ELR (cell line): ENCODE measurements around the gene TNPO1.
A peak's percentile ranks its signal among the peaks of the same experiment; 100 is the strongest.
"Not testable (repeated sequence)": the region's sequence is repeated elsewhere in the genome, so short reads cannot be mapped to it uniquely, and the experiment has no call there.

Experiments used
- DNase-seq: peaks from one replicate; pipeline ENCODE4 v3.0.0-alpha.2; 2015; ENCODE audit warnings: low read depth

The TNPO1 gene

GRCh38 chr5:72816284-72817075 is at the start of gene TNPO1:
TSS of gene TNPO1 (plus strand) at chr5:72816661. CDS start at chr5:72816738, 77 bp downstream.
- DNase-seq, result peak; percentile 93

DNA sequence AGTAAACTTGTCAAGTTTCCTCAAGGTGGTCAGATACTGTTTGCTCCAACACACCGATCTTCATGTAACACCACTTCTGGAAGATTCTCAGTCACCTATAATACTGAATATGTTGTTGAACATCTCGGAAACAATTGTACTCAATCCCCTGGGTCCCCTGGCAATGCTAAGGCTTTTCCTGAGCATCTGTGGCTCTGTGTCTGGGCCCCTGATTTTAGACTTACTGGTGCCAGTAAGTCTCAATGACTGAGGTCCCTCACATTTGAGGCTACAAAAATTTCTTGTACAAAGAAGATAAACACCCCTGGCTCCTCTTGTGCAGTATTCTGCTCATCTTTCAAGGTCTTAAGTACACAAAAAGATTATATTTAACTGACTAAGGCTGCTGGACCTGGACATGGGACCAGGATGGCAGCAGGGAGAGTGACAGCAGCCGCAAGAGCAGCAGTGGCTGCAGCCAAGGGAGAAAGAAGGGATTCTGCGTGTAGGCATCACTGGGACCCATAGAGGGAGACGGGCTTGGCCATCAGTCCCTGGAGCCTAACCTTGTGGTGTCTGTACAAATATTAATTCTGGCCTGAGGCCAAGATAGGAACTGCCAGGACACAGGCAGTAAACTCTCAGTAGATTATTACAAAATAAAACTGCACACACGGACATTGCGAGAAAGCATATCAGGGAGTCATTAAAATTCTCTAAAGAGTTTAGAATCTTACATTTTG is 49.0 kb upstream of the TNPO1 start:
- peak; percentile 13 for DNase-seq

DNA sequence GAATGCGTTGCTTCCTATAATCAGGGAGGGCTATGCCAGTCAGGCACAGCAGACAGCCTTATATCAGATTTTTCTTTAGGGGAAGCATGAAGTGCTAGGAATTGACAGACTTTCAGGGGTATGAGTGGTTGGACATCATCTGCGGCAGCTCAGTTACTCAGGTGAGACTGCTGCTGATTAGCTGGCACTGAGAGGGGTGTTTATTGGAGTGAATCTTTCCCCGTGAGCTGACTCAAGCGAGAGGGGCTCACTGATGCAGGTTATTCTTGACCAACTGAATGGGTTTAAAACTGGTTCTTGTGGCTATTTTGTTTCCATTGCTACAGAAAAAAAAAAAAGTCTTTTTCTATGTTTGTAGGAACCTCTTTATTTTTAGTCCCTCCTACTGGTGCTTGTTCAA is 46.2 kb upstream of the TNPO1 start:
- DNase-seq, result no peak

GRCh38 chr5:72776684-72777083 is 39.8 kb upstream of the TNPO1 start:
- no peak for DNase-seq

DNA sequence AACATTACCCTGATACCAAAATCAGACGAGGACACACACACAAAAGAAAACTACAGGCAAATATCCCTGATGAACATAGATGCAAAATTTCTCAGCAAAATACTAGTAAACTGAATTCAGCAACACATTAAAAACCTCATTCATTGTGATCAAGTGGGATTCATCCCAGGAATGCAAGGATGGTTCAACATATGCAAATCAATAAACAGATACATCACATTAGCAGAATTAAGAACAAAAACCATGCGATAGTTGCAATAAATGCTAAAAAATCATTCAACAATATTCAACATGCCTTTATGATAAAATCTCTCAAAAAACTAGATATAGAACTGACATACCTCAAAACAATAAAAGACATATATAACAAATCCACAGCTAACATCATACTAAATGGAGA is 36.9 kb upstream of the TNPO1 start:
- DNase-seq, result no peak

DNA sequence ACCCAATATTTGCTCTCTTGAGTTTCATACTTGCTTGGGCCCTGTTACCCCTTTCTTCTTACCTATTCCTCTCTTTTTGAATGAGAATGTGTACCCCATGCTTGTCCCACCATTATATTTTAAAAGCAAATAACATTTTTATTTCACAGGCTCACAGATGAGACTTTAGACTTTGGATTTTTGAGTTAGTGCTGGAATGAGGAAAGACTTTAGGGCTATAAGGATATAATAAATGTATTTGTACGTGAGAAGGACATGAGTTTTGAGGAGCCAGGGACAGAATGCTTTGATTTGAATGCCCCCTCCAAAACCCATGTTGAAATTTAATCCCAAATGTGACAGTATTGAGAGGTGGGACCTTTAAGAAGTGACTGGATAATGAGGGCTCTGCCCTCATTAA is 33.1 kb upstream of the TNPO1 start:
- DNase-seq, result no peak

DNA sequence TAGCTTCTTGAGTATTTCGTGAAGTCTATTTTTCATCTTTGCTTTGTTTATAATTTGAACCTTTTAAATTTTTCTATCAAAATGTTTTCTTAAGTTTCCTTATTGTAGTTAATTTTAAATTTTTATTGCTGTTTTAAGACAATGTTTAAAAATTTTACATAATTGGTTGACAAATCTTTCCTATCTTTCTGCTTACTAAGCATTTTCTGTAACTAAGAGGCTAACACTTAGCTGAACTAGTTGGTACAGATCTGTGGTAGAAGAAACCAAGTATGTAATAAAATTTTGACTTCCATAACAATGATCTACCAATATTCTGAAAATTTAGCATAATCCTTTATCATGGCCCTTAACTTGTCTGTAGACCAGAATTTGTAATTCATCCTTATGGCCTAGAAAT is 32.3 kb upstream of the TNPO1 start:
- no peak for DNase-seq

- no peak for DNase-seq
Observed at GRCh38 chr5:72785801-72786200, 30.7 kb upstream of the TNPO1 start.

DNA sequence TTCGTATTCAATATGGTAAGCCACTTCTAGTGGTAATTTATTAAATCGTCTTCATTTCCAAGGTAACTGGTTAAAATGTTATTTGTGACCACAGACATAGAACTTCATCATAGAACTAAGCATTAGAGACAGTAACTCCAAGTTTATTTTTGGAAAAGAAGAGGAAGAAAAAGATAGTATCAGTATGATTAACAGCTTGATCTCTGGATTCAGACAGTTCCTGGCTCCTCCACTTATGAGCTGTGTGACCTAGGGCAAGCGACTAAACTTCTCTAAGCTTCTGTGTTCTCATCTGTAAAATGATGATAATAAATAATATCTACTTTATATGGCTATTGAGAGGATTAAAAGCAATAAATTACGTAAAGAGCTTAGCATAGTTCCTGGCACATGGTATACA is 29.8 kb upstream of the TNPO1 start:
- DNase-seq, result no peak

DNA sequence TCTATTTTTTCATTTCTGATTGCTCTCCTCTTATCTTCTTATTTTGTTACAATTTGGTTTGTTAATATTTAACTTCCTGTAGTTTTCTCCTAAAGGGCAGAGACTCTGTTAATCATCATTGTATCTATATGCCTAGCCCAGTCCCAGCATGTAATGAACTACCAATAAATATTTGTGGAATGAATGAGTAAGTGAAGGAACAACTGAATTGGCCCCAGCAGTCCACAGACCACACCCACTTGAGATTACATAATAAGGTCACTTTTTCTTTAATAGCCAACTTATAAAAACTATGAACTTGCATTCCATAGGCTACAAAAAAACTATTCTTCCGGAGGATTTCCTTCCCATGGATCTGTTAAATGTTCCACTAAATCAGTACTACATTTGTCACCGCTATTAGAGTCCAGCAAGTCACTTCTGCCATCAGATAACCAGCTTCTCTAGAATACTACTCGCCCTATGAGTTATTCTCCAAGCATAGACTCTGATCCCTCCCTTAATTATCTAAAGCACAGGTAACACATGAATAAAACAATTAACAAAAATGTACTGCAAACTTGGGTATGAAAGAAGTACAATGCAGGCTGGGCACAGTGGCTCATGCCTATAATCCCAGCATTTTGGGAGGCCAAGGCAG is 27.5 kb upstream of the TNPO1 start:
- DNase-seq, result peak; percentile 41

- no peak for DNase-seq
Observed at GRCh38 chr5:72790186-72790585, 26.3 kb upstream of the TNPO1 start.

DNA sequence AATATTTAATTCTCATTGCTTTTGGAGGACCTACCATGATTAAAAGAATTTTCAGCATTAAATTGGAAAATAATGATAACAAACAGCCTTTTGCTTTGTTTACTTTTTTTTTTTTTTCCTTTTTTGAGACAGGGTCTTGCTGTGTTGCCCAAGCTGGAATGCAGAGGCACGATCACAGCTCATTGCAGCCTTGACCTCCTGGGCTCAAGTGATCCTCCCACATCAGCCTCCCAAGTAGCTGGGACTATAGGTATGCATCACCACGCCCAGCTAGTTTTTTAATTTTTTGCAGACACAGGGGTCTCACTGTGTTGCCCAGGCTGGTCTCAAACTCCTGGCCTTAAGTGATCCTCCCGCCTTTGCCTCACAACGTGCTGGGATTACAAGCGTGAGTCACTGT is 23.8 kb upstream of the TNPO1 start:
- DNase-seq, result not testable (repeated sequence)

DNA sequence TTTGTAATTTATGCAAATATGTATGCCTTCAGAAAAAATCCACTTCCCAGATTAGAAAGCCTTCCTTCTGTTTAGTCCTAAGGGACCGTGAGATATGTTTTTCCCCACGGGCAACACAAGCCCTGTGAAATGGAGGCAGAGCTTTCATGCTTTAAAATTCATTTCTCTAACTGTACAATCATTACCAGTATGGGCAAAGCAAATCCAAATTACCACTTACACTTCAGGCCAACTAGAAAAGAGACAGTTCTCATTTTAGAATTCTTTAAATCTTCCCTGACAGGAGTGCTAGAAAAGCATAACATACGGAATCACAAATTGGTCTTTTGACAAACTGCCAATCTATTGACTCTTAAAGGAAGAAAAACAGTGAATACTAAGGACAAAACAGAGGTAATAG is 20.5 kb upstream of the TNPO1 start:
- DNase-seq, result no peak

DNA sequence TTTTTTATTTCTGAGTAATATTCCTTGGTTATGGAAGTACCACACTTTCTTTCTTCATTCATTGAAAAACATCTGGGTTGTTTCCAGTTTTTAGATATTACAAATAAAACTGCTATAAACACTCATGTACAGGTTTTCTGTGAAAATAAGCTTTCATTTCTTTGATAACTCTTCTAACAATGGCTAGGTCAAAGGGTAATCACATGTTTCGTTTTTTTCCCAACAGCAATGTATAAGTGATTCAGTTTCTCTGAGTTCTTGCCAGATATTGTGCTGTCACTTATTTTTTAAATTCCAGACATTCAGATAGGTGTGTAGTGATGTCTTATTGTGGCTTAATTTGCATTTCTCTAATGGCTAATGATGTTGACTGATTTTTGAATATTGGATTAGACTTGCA is 16.7 kb upstream of the TNPO1 start:
- DNase-seq, result no peak

- not testable (repeated sequence) for DNase-seq
Observed at GRCh38 chr5:72808637-72809036, 7.8 kb upstream of the TNPO1 start.

DNA sequence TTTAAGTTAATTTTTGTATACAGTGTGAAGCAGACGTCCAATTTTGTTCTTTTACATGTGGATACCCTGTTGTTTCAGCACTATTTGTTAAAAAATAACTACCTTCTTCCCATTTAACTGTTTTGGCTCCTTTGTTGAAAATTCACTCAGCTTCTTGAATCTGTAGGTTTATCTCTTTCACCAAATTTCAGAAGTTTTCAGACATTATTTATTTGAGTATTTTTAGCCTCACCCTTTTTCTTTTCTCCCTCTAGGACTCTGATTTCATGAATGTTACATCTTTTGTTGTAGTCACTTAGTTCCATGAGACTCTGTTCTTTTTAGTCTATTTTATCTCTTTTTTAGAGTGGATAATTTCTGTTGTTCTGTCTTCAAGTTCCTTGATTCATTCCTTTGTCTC is 4.6 kb upstream of the TNPO1 start:
- no peak for DNase-seq

- no peak for DNase-seq
Observed at GRCh38 chr5:72812488-72812887, 4.0 kb upstream of the TNPO1 start.

DNA sequence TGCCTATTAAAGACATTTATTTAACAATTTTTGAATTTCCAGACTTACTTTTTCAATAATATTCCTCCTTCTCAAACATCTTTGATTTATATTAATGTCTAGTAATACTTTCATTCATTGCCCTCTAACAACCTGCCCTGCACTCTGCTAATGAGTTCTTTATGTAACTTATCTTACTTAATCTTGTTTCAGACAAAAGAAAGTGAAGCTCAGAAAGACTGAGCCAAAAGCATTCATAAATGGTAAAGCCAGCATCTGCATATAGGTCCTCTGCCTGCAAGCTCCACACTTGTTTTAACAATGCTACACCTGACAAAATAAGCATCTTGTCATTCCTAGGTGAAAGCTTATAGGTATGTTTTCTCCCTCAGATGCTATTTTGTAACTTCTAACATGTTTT is 2.4 kb upstream of the TNPO1 start:
- DNase-seq, result no peak

- no peak for DNase-seq
Observed at GRCh38 chr5:72814864-72815263, 1.6 kb upstream of the TNPO1 start.

GRCh38 chr5:72815580-72816283 is 729 bp upstream of the TNPO1 start:
- no peak for DNase-seq

- DNase-seq, result peak; percentile 76
Observed at GRCh38 chr5:72817076-72817481, 618 bp downstream of the TNPO1 start.

DNA sequence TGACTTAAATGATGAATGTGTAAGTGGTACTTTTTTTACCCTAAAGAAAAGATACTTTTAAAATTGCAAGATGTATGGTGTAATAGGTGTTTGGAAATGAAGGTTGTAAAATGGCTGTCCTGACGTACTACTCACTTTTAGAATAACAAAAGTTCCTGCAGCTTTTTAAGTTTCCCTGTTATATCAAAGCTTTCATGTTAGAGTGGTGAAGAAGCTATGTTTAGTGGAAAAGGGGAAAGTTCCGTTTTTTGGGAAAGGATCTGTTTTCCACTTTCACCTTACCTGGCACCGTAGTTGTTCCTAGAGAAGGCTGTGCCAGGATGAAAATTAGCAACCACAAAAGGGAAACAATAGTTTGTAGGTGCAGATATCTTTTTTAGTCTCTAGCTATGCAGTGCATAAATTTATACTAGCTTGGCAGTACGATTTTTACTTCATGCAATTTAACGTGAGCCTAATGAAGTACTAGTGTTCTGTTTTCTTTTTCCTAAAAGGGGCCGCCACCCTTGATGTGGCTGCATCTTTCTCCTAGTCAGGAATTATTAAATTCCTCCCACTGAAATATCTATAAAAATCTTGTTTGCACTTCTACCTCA is 1.3 kb downstream of the TNPO1 start:
- DNase-seq, result peak; percentile 27
